ENCODE measurements around the gene ABCB11. TPM values are rescaled to one million over a fixed set of nuclear protein-coding genes. Genes with fewer than 3 reads are reported as not detected.
"Not testable (repeated sequence)": the region's sequence is repeated elsewhere in the genome, so short reads cannot be mapped to it uniquely, and the experiment has no call there.

ABCB11 gene
- total RNA-seq: 0.18 TPM

DNA sequence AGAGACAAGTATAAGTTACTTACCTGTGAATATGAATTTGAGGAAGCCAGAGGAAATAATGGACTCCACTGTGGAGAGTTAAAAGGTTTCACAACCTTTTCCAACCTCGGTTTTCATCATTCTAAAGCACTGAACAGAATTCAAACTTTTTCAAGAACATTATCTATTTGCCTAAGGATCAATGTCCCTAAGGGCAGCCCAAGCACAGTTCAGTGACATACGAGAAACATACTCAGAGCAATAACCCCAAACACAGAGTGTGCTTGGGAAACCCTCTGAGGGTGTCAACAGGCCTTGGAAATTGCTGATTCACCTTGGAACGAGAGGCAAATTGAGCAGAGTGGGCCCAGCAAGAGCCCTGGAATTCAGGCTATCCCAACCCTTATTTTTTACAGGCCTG, at the start of gene ABCB11:
Gene ABCB11 (minus strand): TSS at position 123 of the 400 bp plus-strand sequence. CDS start 13,199 bp downstream, outside the sequence.
- DNase-seq (ENCODE audit: low spot score): no peak

DNA sequence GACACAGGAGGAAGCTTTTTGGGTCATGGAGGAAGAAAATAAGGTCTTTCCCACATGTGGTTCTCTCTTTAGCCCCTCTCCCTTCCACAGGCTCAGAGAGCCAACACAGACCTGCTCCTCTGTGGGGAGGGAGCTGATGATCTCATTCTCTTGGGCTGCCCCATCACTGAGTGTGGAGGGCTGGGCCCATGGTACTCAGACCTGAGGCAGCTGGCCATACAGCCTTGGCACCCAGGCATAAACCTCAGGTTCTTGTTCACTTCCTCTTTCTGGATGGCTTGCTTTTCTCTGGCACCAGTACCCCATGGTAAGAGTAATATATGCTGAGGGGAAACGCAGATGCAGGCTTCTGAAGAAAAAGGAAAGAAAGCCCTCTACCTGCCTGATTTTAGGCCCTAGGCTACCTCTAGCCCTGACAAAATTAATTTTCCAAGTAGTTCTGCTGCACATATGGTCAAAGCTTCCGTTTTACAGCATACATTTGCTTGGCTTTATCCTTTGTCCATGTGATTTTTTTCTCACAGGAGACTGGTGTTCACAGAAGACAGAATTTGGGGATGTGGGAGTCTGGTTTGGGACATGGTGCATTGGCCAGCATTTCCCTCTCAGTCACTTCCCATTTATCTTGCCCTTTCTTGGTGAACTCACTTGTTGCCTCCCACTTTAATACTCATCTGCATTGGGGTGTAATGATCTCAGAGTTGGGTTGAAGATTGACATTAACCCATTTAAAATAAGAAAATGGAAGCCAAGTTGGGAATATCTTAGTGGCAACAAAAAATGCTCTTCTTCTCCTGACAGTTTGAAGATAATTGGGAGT, 49.3 kb upstream of the ABCB11 start:
- no peak for DNase-seq (ENCODE audit: low spot score)

DNA sequence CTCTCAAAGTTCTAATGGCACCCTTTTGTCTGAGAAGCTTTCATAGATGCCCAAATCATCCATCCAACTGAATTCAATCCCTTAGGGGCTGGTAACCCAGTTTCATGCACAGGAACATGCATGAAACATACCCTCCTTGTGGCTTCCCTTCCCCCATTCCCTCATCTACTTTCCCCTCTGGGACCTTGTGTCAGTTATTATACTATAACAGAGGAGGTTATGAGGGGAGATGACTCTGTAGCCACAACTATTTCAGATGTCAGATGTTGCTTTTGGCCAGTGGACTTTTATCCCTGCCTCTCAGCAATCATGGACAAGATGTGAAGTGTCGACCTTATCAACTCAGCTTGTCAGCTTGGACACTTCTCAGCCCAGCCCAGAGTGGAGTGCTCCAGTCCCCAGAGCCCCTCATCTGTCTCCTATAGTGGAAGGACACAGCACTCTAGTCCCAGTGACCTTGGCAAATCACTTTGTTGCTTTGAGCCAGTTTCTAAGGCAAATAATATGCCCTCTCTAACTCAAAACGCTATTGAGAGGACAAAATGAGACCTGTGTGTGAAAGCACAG, 46.6 kb upstream of the ABCB11 start:
- no peak for DNase-seq (ENCODE audit: low spot score)

- no peak for DNase-seq (ENCODE audit: low spot score)
Observed at GRCh38 chr2:169073963-169074751, 43.0 kb upstream of the ABCB11 start.

- no peak for DNase-seq (ENCODE audit: low spot score)
Observed at GRCh38 chr2:169073211-169073962, 42.3 kb upstream of the ABCB11 start.

DNA sequence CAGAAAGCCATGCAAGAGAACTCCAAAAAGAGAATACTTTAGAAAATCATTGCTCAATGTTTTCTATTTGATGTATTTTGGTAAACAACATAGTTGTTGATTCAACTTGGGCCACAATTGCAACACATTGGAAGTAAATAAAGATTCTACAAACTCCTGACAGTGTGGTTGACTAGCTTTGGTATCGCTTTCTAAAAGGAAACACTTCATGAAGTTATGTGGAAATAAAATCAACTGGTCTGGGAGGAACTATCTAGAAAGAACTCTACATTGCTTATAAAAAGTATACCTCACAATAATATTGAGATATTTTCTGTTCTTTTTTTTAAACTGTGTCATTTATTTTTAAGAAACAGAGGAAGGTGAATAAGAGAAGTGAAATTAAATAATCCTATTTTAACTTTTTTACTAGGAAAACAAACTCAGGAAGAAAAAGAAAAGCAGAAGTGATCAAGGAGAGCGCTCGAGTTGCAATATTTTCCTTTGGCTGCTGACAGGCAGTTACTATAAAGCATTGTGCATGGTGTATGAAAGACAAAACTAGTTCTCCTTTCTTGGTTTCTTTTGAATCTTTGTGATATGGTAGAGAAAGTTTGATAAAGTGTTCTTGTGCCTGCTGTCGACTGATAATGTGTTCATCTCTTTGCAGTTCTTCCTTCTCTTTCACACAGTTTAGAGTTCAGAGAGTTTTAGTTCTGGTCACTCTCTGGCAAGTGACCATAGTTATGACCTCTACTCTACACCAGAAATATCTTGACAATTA, 41.2 kb upstream of the ABCB11 start:
- DNase-seq (ENCODE audit: low spot score): no peak

GRCh38 chr2:169071455-169071854, 40.3 kb upstream of the ABCB11 start:
- DNase-seq (ENCODE audit: low spot score): no peak

- DNase-seq (ENCODE audit: low spot score): no peak
Observed at GRCh38 chr2:169069833-169070232, 38.7 kb upstream of the ABCB11 start.

DNA sequence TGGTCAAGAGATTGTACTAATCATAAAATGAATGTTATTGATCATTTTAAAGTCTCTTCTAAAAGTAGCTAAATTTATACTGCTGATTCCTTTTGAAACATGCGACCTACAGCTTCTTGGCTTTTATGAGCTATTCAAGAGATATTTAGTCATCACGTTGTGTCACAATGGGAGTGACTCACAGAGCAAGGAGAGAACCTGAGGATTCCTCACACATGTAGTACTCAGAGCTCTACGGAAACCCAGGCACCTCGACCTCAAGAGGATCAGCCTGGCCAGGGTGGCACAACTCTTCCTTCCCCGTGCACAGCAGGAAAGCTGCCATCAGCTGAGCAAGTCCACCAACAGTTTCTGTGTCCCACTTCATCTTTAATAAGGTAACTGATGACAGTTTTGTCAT, 38.2 kb upstream of the ABCB11 start, which contains the start of gene DHRS9:
Gene DHRS9 (plus strand): TSS at position 223 of the 400 bp plus-strand sequence. CDS start 12,019 bp downstream, outside the sequence.
- DNase-seq (ENCODE audit: low spot score): no peak

DNA sequence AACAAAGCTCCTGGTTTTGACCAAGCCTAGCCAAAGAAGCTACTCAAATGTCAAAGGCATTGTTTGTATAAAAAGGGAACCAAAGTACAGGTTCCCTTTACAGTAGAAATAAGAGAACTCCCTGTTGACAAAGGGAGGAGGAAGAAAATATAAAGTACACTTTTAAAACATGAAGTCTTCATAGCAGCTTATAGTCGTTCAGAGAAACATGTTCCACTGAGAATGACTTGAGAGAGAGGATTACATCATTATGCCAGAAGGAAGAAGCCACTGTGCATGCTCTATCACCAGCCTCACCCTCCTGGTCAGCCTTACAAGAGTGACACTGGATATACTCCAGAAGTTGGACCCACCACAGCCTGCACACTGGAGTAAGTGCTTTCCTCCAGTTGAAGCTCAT, 35.8 kb upstream of the ABCB11 start:
- no peak for DNase-seq (ENCODE audit: low spot score)

- no peak for DNase-seq (ENCODE audit: low spot score)
Observed at GRCh38 chr2:169065864-169066517, 34.9 kb upstream of the ABCB11 start.

DNA sequence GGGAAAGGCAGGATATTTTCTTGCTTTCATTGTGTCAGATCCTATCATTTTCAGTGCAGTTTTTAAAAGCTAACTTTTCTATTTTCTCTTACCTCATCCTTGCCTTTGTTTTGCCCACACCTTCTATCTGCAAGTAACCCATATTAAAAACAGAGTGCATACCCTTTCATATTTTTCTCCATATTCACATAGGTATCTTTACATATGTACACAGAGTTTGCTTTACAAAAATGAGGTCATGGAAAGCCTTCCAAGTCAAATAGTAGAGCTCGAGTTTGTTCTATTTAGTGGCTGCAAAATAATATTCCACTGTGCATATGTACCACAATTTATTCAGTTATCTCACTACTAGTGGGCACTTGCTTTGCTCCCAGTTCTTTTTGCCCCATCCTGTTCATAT, 34.3 kb upstream of the ABCB11 start:
- DNase-seq (ENCODE audit: low spot score): no peak

DNA sequence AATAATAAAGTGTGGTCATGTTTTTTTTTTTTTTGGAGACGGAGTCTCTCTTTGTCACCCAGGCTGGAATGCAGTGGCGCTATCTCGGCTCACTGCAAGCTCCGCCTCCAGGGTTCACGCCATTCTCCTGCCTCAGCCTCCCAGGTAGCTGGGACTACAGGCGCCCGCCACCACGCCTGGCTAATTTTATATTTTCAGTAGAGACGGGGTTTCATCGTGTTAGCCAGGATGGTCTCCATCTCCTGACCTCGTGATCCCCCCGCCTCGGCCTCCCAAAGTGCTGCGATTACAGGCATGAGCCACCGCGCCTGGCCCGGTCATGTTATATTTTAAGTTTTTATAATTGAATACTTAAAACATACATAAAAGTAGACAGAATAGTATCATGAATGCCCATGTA, 33.1 kb upstream of the ABCB11 start:
- DNase-seq (ENCODE audit: low spot score): not testable (repeated sequence)

- DNase-seq (ENCODE audit: low spot score): not testable (repeated sequence)
Observed at GRCh38 chr2:169054575-169054974, 23.5 kb upstream of the ABCB11 start.

GRCh38 chr2:169050476-169051240, 19.5 kb upstream of the ABCB11 start:
- no peak for DNase-seq (ENCODE audit: low spot score)

- no peak for DNase-seq (ENCODE audit: low spot score)
Observed at GRCh38 chr2:169049142-169049541, 18.0 kb upstream of the ABCB11 start.

GRCh38 chr2:169047256-169048250, 16.4 kb upstream of the ABCB11 start:
- DNase-seq (ENCODE audit: low spot score): no peak

DNA sequence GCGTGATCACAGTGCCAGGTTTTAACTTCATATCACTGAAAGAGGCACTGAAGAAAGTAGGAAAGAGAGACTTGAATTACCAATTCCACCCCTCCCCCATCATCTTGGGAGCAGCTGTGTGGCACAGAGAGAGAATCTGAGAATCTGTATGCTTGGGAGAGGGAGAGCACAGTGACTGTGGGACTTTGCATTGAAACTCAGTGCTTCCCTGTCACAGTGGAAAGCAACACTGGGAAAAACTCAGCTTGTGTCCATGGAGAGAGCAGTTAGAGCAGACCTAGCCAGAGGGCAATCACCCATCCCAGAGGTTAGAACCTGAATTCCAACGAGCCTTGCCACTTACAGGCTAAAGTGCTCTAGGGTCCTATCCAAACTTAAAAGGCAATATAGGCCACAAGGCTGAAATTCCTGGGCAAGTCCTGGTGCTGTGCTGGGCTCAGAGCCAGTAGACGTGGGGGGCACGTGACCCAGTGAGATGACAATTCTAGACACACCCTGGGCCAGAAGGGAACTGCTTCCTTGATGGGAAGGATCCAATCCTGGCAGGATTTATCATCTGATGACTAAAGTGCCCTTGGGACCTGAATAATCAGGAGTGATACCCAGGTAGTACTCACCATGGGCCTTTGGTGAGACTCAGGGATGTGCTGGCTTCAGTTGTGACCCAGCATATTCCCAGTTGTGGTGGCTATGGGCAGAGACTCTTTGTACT, 15.5 kb upstream of the ABCB11 start:
- DNase-seq (ENCODE audit: low spot score): no peak
